GM12874 (cell line): Measurements from ENCODE around the gene NOA1.

Source experiments
- CTCF ChIP-seq: IDR thresholded peaks from 2 replicates; pipeline ENCODE4 v1.5.1; 2011; ENCODE audit warnings: low read depth, mild to moderate bottlenecking, control low read depth, low read length, moderate library complexity; ENCODE audit not compliant: insufficient read depth

The NOA1 gene

GRCh38 chr4:56953680-56954520 lies 23.5 kb downstream of the NOA1 start:
- no peak for TF ChIP-seq CTCF

GRCh38 chr4:56941403-56941802 lies 36.0 kb downstream of the NOA1 start:
- no peak for TF ChIP-seq CTCF

GRCh38 chr4:56940971-56941370 lies 36.4 kb downstream of the NOA1 start:
- no peak for TF ChIP-seq CTCF

- no peak for TF ChIP-seq CTCF
These were observed 37.0 kb downstream of the NOA1 start for GRCh38 chr4:56940403-56940802.

- TF ChIP-seq CTCF: no peak
These were observed 40.1 kb downstream of the NOA1 start for GRCh38 chr4:56937262-56937661.

GRCh38 chr4:56931924-56932323 lies 45.5 kb downstream of the NOA1 start:
- no peak for TF ChIP-seq CTCF

GRCh38 chr4:56930638-56931037 lies 46.8 kb downstream of the NOA1 start:
- TF ChIP-seq CTCF: no peak

- TF ChIP-seq CTCF: no peak
These were observed 50.2 kb downstream of the NOA1 start for GRCh38 chr4:56927196-56927595.
